Lung (tissue), 12 donors: ENCODE results near the gene ITPKB. TPM values are rescaled to one million over a fixed set of nuclear protein-coding genes. Genes with fewer than 3 reads are reported as not detected.
"Not testable (repeated sequence)": the region's sequence is repeated elsewhere in the genome, so short reads cannot be mapped to it uniquely, and the experiment has no call there.

Experiments
- ATAC-seq: fragments of 200-7000 bp; cut with Tn5 transposase; one replicate; pipeline ENCODE4 v1.9.1; 2020; ENCODE audit warnings: moderate number of reproducible peaks; ENCODE audit not compliant: insufficient read depth, low FRiP score
- DNase-seq, 3 donors: peaks; one replicate each; pipeline ENCODE4 v3.0.0-alpha.2; 2013 to 2017
- H3K27ac ChIP-seq, 2 donors: one replicate each; pipeline ENCODE4 v1.5.1; 2013; ENCODE audit warnings: mild to moderate bottlenecking in 2 of 2, moderate library complexity in 2 of 2, control low read depth in 1 of 2, inconsistent platforms in 1 of 2, low read depth in 1 of 2, low read length in 1 of 2
- H3K27me3 ChIP-seq, 3 donors: one replicate each; pipeline ENCODE4 v1.5.1; 2013; ENCODE audit warnings: low read length in 2 of 3; ENCODE audit not compliant: control insufficient read depth in 3 of 3, insufficient read depth in 3 of 3
- H3K36me3 ChIP-seq, 4 donors: one replicate each; pipeline ENCODE4 v1.5.1; 2013; ENCODE audit warnings: low read length in 4 of 4, mild to moderate bottlenecking in 1 of 4, moderate library complexity in 1 of 4; ENCODE audit not compliant: control insufficient read depth in 4 of 4, insufficient read depth in 4 of 4
- H3K4me1 ChIP-seq, 5 donors: one replicate each; pipeline ENCODE4 v1.5.1; 2013; ENCODE audit warnings: low read length in 5 of 5, mild to moderate bottlenecking in 2 of 5, moderate library complexity in 1 of 5; ENCODE audit not compliant: control insufficient read depth in 5 of 5, insufficient read depth in 5 of 5
- H3K4me3 ChIP-seq: one replicate; pipeline ENCODE4 v1.5.1; 2013; ENCODE audit warnings: mild to moderate bottlenecking, control low read depth, moderate library complexity
- H3K9ac ChIP-seq, 2 donors: one replicate each; pipeline ENCODE4 v1.5.1; 2013; ENCODE audit warnings: low read length in 2 of 2, control low read depth in 1 of 2; ENCODE audit not compliant: insufficient read depth in 1 of 2
- H3K9me3 ChIP-seq, 4 donors: one replicate each; pipeline ENCODE4 v1.5.1; 2013; ENCODE audit warnings: low read length in 3 of 4, mild to moderate bottlenecking in 1 of 4, moderate library complexity in 1 of 4; ENCODE audit not compliant: control insufficient read depth in 4 of 4, insufficient read depth in 3 of 4
- WGBS, 2 donors: extraction: QIAGEN DNeasy Blood & Tissue Kit; methylation state at CpG; one replicate each; pipeline ENCODE4 v1.1.7; 2013; 5-methylcytosine and 5-hydroxymethylcytosine counted together
- polyA plus RNA-seq, 2 donors: library from polyadenylated mRNA; stranded (reverse); fragments of 200-250 nt; gene quantifications; one replicate each; pipeline ENCODE4 v1.2.1, GENCODE V29; 2013
- total RNA-seq, 2 donors: library from RNA; depleted of rRNA in 1 of 2; stranded (reverse); fragments of >200 nt in 1 of 2; gene quantifications; one replicate each; pipeline ENCODE4 v1.2.1, GENCODE V29; 2014 to 2021
- TF ChIP-seq, protein P1 (sequence below): IDR thresholded peaks from 2 replicates; pipeline ENCODE4 v1.5.1; 2012; ENCODE audit warnings: mild to moderate bottlenecking; ENCODE audit errors: control extremely low read depth, extremely low read depth
- donor health status: control.
- donor health status: control.
- donor health status: Bipolar disorder and iron deficiency.
- donor health status: healthy.
- donor health status: DM: yes; HTN: yes; CAD: no.

ITPKB gene
- total and polyA plus RNA-seq, 4 donors: 9.9 to 46.6 (median 28.1) TPM

DNA sequence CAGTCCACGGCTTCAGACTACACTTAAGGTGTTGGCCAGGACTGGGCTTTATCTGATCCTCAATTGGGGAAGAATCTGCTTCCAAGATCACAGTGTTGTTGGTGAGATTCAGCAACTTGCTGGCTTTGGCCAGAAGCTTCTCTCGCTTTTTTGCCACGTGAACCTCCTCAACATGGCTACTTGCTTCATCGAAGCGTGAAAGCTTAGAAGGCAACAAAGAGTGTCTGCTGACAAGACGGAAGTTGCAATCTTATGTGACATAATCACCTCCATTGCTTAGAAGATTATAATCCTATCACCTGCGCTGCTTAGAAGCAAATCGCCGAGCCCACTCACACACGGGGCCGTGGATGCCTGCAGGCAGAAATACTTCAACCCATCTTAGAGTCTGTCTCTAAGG, 10.4 kb upstream of the ITPKB start:
- 90 to 95% methylated on average over 11 of the region's 11 CpGs for WGBS, 2 donors
- no peak overlapping the region for H3K4me3 ChIP-seq
- H3K9ac ChIP-seq: no peak overlapping the region
- no peak for ATAC-seq
- H3K4me1 ChIP-seq: no peaks in the 10 kb centered on the region
- DNase-seq: no peak
- no peaks in the 10 kb centered on the region for H3K36me3 ChIP-seq
- no peaks in the 10 kb centered on the region for H3K9me3 ChIP-seq
- TF ChIP-seq, protein P1, sequence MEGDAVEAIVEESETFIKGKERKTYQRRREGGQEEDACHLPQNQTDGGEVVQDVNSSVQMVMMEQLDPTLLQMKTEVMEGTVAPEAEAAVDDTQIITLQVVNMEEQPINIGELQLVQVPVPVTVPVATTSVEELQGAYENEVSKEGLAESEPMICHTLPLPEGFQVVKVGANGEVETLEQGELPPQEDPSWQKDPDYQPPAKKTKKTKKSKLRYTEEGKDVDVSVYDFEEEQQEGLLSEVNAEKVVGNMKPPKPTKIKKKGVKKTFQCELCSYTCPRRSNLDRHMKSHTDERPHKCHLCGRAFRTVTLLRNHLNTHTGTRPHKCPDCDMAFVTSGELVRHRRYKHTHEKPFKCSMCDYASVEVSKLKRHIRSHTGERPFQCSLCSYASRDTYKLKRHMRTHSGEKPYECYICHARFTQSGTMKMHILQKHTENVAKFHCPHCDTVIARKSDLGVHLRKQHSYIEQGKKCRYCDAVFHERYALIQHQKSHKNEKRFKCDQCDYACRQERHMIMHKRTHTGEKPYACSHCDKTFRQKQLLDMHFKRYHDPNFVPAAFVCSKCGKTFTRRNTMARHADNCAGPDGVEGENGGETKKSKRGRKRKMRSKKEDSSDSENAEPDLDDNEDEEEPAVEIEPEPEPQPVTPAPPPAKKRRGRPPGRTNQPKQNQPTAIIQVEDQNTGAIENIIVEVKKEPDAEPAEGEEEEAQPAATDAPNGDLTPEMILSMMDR: no peak
- no peak overlapping the region for H3K27ac ChIP-seq
- H3K27me3 ChIP-seq: no peaks in the 10 kb centered on the region

DNA sequence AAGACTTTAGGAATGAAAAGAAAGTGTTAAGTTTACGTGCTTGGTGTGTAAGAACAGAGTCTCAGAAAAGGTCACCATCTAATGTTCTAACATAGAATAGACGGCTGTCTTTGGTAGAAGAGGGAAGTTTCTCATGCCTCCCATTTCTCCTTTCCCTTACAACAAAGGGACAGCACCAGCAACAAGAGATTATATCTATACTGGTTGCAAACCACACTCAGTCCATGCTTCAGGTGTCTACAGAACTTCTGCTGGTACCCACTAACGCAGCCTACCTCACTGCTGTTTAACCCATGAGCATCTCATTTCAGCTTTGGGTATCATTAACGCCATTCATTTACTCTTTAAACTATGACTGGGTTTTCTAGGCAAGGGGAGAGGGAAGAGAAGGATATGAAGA, 9.2 kb upstream of the ITPKB start:
- Histone ChIP-seq H3K9me3 (no peaks in the 10 kb centered on the region), H3K36me3 (no peaks in the 10 kb centered on the region), H3K9ac (no peak overlapping the region), H3K4me3 (no peak overlapping the region), H3K4me1 (no peaks in the 10 kb centered on the region), H3K27me3 (no peaks in the 10 kb centered on the region), H3K27ac (no peak overlapping the region)
- TF ChIP-seq, protein P1: no peak
- WGBS, 2 donors: 75 to 79% methylated on average over 4 of the region's 4 CpGs
- ATAC-seq (no peak), DNase-seq (no peak)

DNA sequence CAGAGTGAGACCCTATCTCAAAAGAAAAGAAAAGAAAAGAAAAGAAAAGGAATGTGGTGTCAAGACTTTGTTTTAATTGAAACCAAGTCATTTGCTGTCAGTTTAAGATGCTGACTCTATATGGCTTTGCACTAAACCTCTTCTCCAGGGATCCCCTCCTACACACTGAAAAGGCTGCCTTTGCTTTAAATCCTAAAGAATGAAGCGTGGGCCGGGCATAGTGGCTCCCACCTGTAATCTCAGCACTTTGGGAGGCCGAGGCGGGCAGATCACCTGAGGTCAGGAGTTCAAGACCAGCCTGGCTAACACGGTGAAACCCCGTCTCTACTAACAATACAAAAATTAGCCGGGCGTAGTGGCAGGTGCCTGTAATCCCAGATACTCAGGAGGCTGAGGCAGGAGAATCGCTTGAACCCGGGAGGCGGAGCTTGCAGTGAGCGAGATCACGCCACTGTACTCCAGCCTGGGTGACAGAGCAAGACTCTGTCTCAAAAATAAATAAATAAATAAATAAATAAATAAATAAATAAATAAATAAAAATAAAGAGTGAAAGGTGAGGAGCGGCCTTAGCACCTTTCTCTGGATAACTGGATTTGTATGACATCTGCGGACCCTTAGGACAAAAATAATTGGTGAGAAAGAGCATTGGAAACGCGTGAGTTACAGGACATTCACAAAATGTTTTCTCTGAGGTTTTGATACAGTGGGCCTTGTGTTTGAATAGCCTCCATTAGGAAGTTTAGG, 8.6 kb upstream of the ITPKB start:
- ATAC-seq, DNase-seq, H3K9me3 ChIP-seq, H3K27ac ChIP-seq, H3K9ac ChIP-seq, H3K4me3 ChIP-seq, H3K4me1 ChIP-seq, H3K27me3 ChIP-seq, H3K36me3 ChIP-seq: not testable (repeated sequence)
- 96 to 97% methylated on average over 17 of the region's 17 CpGs for WGBS, 2 donors

DNA sequence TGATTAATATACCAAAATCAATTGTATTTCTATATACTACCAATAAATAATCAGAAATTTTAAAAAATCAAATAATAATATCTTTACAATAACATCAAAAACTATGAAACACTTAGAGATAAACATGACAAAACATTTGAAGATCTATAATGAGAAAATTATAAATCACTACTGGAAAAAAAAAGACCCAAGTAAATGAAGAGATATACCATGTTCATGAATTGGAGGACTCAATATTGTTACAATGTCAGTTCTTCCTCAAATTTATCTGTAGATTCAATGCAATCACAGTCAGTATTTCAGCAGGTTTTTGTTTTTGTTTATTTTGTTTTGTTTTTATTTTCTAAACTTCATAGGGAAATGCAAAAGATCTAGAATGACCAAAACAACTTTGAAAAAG, 4.2 kb upstream of the ITPKB start:
- Histone ChIP-seq H3K4me1 (peaks cover 0 to 9% (median 6%) of the 10 kb centered on the region in 5 donors), H3K36me3 (no peaks in the 10 kb centered on the region), H3K4me3 (no peak overlapping the region), H3K9me3 (peaks cover 0 to 3% (median 0%) of the 10 kb centered on the region in 4 donors), H3K9ac (no peak overlapping the region), H3K27me3 (no peaks in the 10 kb centered on the region), H3K27ac (no peak overlapping the region)
- TF ChIP-seq, protein P1: no peak
- DNase-seq (no peak), ATAC-seq (no peak)
